Suppressor macrophage (primary cell): ENCODE data around the gene BNIPL.

Experiments used
- DNase-seq, 4 experiments: peaks; one replicate each; pipeline ENCODE4 v3.0.0-alpha.2; 2020 to 2022
- total RNA-seq, 17 experiments: gene quantifications; one replicate each; lab custom pipeline; 2026; ENCODE audit warnings: mixed read lengths in 6 of 17, inconsistent platforms in 3 of 17; lab: John Stamatoyannopoulos, UW

Gene BNIPL, protein sequence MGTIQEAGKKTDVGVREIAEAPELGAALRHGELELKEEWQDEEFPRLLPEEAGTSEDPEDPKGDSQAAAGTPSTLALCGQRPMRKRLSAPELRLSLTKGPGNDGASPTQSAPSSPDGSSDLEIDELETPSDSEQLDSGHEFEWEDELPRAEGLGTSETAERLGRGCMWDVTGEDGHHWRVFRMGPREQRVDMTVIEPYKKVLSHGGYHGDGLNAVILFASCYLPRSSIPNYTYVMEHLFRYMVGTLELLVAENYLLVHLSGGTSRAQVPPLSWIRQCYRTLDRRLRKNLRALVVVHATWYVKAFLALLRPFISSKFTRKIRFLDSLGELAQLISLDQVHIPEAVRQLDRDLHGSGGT
- 0 to 3.1 (median 0.12) reads per million in 17 experiments for total RNA-seq

DNA sequence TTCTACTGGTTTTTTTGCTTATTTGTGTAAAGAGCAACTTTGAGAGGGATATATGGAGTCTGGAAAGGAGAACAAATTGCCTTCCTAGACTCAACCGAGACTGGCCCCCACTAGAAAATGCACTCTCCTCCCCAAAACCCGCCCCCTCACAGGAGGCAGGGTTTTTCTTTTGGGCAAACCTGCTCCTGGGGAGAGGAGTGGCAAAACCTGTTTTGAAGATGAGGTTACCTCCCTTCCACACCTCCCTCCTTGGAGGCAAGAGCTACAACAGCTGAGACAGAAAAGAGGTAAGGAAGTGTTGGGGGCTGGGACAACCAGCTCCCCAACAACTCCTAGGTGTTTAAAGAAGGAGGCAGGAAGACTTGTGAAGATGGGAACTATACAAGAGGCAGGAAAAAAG, at the start of gene BNIPL:
Gene BNIPL, plus strand, starts transcription at position 231 of the 400 bp plus-strand sequence. Its CDS starts 140 bp downstream, at position 371.
- DNase-seq, result no peak

DNA sequence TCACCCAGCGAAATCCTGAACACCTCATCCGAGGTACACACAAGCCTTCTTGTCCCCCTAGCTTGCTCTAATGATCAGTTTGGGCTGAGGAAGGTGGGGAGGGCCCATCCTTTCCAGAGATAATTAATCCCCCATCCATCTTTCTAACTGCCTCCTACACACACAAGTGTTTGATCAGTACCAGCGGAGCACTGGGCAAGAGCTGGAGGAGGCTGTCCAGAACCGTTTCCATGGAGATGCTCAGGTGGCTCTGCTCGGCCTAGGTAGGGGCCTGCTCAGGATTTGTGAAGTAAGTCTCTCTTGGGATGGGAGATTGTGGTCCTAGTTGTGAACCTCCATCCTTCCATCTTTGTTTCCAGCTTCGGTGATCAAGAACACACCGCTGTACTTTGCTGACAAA, 48.5 kb upstream of the BNIPL start:
- no peak for DNase-seq

DNA sequence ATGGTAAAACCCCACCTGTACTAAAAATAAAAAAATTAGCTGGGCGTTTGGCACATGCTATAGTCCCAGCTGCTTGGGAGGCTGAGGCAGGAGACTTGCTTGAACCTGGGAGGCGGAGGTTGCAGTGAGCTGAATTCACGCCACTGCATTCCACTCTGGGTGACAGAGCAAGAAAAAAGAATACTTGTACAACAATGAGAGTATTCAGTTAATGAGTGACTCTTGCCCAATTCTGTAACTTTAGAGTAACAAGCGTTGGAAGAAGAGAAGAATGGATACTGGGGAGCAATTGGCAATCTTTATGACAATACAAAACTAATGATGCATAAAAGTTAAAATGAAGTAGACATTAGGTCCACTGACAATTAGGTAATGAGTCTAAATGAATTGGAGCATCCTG, 43.8 kb upstream of the BNIPL start:
- DNase-seq, result no peak

DNA sequence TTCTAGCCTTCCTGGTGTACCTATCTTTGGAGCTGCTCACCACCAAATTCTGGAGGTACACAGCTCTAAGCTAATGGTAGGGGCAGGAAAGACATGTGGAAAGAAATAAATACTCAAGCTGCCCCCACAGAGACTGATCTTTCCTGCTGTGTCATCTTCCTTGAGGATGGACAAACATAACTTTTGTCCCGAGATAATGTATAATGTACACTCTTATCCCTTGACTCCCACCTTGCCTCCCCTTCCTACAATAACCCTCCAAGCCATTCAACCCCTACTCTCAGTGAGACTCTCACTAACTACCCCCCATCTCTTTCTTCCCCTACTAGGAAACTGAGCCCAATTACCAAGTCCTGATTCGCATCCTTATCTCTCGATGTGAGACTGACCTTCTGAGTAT, 42.1 kb upstream of the BNIPL start:
- DNase-seq, result no peak

DNA sequence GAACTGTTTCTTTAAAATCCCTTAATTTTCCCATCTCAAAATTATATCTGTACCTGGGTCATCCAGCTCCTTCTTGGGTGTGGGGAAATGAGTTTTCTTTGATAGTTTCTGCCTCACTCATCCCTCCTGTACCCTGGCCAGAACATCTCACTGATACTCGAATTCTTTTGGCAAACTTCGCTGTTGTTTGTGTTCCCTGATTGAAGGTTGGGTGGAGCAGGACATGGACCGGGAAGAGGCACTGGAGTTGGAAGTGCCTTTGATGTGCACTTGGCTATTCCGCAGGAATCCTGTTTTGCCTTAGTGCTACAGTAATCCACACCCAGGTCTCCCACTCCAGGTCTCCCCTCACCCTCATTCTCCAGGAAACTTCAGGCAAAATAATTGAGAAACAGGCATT, 40.9 kb upstream of the BNIPL start:
- no peak for DNase-seq

DNA sequence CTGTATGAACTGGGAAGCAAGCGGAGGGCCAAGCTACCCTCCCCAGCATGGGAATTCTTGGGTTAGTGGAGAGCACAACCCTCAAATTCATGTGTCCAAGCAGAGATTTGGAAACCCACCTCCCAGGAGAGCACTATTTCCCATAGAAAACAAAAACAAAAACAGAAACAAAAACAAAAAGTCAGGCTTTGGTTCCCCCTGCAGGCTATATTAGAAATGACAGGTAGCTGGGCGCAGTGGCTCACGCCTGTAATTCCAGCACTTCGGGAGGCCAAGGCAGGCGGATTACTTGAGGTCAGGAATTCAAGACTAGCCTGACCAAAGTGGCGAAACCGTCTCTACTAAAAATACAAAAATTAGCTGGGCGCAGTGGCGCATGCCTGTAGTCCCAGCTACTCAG, 40.5 kb upstream of the BNIPL start:
- peak; percentile 45 to 52 (median 48) for DNase-seq

DNA sequence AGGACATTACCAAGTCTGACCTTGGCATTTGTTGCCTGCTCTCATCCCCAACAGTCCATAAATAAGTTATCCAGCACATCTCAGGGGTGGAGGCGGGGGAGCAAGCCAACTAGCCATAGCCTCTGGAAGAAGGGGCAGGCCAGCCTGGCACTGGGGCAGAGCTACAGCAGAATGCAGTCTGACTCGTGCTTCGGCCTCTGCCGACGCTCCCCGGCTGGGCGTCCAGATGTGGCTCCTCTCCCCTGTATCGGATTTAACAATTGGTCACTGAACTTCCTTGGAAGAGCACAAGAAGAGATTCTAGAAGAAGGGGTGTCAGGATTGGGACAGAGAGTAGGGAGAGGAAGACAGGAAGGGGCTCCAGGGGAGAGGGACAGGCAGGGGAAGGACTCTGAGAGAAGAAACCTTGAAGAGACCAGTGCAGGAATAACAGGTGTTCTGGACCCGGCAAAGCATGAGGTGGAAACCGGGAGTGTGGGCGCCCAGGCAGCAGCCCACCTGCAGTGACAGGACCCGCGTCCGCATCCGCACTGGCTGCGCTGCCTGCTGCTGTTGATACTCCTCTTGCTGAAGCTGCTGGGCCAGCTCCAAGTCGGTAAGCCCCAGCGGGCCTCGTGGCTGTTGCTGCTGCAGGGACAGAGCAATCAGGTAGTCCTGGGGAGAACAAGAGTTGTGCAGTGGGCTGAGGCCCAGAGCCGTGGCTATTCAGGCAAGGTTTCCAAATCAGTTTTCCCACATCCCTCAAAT, 39.1 kb upstream of the BNIPL start:
- DNase-seq, result no peak

DNA sequence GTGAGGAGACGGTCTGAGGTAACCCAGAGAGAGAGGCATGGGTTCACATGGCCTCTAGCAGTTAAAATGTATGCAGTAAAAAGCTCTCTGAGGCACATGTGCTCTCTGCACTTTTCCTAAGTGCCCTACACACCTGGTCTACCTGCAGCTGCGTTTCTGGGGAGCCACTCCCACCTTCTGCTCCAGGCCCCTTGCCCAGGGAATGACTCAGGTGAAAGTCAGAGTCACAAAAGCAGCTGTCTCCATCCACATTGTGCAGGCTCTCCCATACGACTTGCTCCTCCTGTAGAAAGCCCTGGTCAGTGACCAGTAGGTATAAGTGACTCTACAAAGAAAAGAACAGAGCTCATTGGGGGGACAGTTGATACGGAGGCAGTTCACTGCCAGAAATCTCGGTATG, 38.4 kb upstream of the BNIPL start:
- DNase-seq, result no peak

DNA sequence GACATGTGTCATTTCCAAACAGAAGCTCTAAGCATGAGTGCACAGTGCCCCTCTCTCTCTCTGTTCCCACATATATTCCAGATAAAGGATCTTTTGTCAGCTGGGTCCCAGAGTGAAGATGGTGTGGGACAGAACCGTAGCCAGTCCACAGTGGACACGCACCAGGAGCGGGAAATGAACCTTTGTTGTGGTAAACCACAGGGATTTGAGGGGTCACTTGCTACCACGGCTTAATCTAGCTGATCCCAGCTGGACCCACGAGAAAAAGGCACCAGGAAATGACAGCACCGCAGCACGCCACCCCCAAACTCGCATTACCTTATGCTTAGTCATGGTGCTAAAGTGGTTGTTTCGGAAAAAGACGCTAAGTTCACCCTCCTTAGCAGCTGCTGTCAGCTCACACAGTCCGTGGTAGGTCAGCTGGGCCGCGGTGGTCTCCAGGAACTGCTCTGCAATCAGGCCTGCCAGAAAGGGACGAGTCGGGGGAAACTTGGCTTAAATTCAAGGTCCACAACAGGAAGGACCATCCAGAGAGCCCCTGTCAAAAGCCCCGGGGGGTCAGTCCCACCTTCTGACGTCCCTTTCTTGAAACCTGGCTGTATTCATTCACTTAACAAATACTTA, 37.2 kb upstream of the BNIPL start:
- peak; percentile 63 to 76 (median 74) for DNase-seq

DNA sequence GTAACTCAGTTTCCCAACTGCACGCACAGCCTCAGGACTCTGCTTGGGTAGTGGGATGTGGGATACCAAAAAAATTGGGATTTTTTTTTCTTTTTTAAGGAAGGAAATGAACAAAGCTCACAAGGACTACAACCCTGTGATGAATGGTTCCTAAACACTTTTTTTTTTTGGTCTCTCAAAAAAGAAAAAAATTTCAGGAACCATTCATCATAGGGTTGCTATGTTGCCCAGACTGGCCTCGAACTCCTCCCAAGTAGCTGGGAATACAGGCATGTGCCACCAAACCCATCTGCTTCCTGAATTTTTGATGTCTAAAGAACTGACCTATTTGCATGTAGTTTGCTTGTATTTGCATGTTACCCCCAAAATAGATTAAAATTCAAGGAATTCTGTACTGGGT, 36.5 kb upstream of the BNIPL start:
- DNase-seq, result peak; percentile 35 to 58 (median 48)

DNA sequence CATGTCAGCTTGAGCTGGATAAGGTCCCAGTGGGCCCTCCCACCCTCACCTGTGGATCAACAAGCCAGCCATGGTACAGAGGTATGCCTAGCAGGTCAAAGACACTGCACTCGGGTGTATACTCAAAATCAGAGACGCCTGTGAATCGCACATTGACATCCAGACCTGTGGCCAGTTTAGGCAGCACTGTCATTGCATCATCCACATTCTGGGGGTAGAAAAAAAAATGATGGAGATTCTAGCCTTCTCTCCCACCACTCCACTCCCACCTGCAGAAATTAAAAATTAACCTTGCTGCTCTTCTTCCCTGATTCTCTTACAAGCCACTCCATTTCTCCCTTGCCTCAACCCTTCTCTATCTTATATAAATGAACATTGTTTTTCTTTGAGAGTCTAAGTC, 36.0 kb upstream of the BNIPL start:
- no peak for DNase-seq

DNA sequence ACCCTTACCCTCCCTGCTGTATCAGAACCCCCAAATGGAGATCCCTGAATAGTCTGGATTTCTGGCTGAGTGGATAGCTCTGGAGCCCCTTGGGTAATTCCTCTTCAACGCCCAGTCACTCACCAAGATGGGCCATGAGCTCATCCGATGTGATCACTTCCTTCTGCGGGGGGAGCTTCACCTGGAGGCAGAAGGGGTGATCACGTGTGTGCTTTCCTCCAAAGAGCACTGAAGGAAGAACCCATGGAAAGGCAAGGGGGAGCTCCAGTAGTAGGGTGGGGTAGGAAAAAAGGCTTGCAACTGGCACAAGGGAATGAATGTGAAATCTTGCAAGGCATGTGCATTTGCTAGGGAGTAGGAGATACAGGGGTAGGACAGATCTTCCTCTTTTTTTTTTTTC, 34.8 kb upstream of the BNIPL start:
- DNase-seq, result peak; percentile 60 to 84 (median 76)

DNA sequence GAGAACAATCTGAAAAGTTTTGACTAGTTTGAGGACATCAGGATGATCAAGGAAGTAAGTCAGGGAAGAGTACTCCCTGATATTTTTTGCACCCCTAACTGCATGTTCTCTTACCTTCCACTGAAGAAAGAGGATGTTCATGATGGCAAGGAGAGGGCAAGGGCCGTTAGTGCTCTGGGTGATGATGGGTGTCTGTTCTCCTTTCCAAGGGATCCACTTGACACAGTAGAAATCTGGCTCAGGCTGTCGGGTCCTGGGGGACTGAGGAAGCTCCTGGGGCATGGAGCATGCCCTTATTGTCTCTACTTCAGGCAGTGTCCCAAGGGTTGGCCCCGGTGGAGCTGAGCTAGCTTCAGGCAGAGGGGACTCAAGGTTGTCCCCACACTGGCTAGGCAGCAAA, 34.3 kb upstream of the BNIPL start:
- peak; percentile 55 to 56 (median 56) for DNase-seq

DNA sequence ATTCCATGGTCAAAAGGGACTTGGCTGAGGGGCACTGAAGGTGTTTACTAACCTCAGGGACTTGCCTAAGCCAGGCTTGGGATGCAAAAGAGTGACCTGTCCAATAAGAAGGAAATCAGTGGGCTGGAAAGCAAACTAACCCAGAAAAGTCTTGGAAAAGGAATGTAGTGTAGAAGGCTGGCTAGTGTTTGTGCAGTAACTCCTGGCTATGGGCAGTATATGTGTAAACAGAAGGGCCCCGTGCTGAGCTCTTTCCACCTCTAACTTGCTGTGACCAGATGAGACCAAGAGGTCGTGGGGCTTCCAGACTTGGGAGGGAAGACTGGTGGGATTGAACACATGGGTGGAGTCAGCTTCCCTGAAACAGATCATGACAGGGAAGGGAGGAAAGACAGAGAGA, 33.8 kb upstream of the BNIPL start:
- no peak for DNase-seq

DNA sequence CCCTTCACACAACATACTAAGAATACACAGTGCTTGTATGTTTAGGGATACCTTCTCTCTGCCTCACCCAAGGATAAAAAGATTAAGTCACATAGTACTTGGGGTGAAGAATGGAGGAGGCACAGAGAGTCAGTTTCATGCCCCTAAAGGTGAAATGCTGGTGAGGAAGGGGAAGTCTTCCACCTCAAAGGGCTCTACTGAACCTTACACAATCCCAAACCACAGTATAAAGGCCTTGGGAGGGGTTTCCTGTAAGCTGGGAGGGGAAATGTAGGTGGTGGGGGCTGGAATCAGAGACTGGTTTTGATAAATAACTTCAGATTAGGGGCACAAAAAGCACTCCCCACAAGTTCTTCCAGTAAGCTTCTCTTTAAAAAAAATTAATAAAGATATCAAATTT, 33.2 kb upstream of the BNIPL start:
- peak in 2 of 4 experiments; percentile 22 to 27 for DNase-seq

DNA sequence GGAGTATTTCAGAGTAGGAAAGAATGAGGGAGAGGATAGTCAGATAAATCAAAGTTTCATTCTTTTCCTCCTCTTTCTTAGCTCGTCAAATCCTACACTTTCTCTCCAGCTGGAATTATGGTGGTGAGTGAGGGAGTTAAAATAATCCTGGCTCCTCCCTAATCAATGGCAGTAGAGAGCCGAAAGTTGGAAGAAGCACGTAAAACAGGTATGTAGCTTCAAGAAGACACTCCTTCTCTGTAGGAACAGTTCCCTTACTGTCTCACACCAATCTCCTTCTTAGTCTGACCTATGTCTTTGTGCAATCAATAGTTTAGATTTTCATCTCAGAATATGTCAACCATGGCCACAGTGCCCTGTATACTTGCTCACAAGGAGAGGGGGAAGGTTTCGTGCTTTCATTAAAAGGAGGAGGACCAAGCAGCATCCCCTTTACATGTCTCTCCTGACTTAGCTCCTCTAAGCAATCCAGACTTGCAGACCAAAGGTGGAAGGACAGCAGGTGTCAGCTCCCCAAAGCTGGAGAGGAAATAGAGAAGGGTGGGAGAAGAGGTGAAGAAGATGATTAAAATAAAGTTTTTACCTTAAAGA, 30.6 kb upstream of the BNIPL start:
- no peak for DNase-seq

DNA sequence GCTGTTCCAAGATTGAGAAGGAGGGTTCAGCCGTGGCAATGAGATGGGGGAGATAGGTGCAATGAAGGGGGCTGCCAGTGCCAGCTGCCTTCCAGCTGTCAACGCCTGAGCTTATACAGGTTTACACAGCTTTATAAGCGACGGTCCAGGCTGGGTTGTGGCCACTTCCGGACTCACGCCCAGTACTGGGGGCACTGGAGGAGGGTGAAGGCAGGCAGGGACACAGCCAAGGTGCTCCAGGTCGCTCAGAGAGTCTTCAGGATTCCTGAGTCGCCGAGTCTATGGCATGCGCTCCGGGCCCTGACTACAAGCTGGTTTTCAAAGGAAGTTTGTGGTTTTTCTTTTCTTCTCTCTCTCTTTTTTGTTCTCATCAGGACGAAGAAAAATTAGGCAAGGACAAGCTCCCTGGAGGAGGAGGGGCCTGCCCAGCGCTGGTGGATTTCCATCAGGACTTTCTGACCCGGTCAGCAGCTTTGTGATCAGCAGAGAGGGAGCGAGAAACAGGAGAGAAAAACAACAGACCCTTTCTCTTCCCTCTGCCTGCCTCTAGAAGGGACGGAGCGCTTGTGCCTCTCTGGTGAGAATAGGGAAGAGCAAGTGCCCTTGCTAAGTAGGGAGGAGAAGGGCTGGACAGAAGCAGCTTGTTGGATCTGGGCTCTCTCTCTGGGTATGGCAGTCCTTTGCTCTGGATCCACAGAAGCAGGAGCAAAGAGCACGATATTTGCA, 29.9 kb upstream of the BNIPL start, which contains the start of gene MINDY1:
Gene MINDY1, minus strand, starts transcription at position 576 of the 726 bp plus-strand sequence. CDS start 4,285 bp downstream, outside the sequence.
- peak; percentile 72 to 84 (median 83) for DNase-seq

DNA sequence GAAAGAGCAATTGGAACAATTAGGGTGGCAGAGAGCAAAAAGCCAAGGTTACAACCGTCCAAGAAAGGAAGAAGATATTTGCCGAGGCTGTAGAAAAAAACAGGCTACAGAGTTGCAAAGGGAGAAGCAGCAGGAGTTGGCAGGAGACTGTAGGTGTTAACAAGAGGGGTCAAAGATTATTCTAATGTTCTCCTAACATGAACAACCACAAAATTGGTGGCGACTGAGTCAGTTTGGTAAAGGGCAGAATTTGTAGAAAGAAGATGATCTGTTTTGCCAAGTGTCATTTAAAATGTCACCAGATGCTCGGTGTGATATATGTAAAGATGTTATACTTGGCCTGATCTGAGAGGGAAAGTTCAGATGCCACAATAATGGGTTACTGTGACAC, 28.5 kb upstream of the BNIPL start:
- DNase-seq, result no peak

DNA sequence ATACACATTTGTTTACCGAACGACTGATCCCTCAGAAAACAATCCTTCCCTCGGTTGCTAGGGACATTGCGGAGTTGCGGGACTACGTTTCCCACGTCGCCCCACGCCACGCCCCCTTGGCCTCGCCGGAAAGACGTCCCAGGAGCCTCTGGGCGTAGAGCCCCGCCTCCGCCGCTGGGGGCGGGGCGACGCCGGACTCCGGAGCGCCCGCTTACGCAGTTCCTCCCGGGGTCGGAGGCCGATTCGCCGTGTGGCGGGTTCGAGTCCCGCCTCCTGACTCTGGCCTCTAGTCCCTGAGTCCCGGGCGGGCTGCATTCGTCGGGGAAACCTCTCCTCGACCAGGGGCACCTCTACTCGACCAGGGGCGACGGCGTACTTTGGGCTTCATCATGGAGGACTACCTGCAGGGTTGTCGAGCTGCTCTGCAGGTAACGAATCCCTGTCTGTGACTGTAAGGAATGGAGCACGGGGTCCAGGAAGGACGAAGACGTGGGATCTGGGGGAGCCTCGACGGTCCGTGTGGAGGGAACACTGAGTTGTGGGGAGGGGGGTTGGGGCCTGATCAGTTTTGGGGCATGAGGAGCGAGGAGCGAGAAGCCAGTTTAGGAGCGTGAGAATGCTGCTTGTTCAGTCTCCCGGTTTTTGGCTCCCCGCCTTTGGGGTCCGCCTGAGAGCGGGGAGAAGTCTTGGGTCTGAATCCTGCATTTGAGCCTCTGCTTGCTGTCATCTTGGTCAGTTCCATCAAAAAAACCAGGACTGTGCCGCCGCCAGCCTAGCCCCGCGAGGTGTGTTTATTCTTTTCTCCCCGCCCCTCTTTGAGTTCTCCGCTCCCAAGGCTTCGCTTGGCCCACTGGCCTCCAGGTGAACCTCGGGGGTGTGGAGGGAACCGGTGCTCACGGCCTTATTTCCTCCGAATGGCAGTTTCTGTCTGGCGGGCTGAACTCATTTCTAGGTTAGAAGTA, 27.9 kb upstream of the BNIPL start, which contains the start of gene PRUNE1:
Gene PRUNE1, plus strand, starts transcription at position 206 of the 962 bp plus-strand sequence. Its CDS starts 184 bp downstream, at position 390.
- DNase-seq, result peak; percentile 99 to 100 (median 100)

DNA sequence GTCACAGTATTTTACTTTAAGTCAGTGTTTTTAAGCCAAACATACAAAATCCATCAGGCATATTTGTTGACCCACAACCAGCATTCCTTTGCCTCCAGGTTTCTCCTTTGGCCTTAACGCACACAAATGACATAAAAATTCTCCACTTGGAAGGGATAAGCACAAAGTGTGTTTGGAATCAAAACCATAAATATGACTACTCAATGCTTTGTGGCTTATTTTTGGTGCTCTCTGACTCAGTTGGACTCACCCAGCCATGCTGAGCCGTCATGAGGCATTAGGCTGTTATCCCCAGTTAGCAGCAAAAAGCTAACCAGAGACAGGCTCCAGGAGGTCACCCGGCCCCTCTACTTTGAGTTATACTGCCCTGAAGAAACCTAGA, 27.2 kb upstream of the BNIPL start:
- DNase-seq, result no peak
